DMS79 treated with DMSO at 0.1 percent for 48 hours (cell line): Measurements from ENCODE around the gene BRSK1.
"Not testable (repeated sequence)": the region's sequence is repeated elsewhere in the genome, so short reads cannot be mapped to it uniquely, and the experiment has no call there.

Source experiments
- DNase-seq: peaks from one replicate; lab custom pipeline; 2025; lab: John Stamatoyannopoulos, UW

BRSK1 gene

DNA sequence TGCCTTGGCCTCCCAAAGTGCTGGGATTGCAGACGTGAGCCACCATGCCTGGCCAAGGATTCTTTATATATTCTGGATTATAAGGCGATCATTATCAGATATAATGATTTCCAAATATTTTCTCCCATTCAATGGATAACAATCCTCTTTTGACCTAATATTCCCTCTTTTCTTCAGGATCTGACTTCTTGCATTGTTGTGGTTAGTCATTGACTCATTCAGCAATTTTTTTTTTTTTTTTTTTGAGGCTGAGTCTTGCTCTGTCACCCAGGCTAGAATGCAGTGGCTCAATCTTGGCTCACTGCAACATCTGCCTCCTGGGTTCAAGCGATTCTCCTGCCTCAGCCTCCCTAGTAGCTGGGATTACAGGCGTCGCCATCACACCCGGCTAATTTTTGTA is 46.0 kb downstream of the BRSK1 start:
- not testable (repeated sequence) for DNase-seq

- peak; percentile 37 for DNase-seq
Observed at GRCh38 chr19:55333870-55334269, 50.1 kb downstream of the BRSK1 start.

DNA sequence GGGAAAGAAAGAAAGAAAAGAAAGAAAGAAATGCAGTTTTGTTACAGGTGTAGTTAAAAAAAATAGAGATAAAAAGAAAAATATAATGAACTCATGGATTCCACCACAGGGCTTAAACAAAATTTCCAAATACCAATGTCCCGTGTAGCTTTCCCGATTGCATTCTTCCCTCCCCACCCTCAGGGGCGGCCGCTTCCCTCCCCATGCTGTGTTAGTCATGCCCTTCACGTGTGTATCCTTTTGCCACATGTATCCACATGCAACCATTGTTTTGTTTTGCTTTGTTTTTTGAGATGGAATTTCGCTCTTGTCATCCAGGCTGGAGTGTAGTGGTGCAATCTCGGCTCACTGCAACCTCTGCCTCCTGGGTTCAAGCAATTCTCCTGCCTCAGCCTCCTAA is 52.3 kb downstream of the BRSK1 start:
- DNase-seq, result no peak

- DNase-seq, result peak; percentile 100
Observed at GRCh38 chr19:55339105-55339888, 55.5 kb downstream of the BRSK1 start, which contains the start of gene KMT5C. Gene KMT5C (plus strand): TSS chr19:55339876. CDS start chr19:55341937, 2,061 bp downstream.

GRCh38 chr19:55339889-55340783 is 56.3 kb downstream of the BRSK1 start:
- DNase-seq, result peak; percentile 35

- no peak for DNase-seq
Observed at GRCh38 chr19:55340784-55341147, 57.0 kb downstream of the BRSK1 start.

DNA sequence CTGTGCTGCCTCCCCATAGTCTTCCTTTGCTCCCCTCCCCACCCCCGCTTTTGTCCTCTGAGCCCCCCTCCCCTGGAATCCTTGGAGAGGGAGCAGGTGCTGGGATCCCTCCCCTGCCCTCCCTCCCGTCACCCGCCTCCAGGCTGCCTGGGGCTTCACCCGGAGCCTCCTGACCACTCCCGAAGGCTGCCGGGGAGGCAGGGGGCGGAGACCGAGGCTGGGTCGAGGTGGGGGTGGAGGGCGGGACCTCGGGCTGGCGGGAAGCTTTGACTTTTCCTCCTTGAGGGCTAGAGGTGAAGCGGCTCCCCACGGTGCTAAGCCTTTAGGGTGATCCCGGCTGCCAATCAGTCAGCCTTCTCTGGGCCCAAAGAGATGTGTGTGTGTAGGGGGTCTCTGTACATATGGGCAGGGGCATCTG is 57.4 kb downstream of the BRSK1 start:
- DNase-seq, result peak; percentile 66

- DNase-seq, result no peak
Observed at GRCh38 chr19:55341595-55342531, 58.1 kb downstream of the BRSK1 start.

DNA sequence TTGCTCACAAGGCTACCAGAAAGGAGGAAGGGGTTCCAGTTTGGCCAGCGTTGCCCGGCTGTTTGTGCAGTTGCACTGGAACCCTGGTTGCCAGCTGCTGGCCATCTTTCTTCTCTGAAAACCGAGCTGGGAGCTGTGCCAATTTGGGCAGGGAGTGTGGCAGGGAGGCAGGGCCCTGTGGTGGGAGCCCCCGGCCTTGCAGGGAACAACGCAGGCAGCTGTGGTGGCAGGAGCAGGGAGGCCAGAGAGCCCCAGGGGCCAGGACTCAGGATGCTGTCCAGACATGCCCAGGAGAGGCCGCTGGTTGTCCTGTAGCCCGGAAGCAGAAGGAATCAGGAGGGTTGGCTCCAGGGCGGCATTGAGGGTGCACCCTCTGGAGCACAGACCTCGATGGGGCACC is 60.6 kb downstream of the BRSK1 start:
- DNase-seq, result peak; percentile 85

DNA sequence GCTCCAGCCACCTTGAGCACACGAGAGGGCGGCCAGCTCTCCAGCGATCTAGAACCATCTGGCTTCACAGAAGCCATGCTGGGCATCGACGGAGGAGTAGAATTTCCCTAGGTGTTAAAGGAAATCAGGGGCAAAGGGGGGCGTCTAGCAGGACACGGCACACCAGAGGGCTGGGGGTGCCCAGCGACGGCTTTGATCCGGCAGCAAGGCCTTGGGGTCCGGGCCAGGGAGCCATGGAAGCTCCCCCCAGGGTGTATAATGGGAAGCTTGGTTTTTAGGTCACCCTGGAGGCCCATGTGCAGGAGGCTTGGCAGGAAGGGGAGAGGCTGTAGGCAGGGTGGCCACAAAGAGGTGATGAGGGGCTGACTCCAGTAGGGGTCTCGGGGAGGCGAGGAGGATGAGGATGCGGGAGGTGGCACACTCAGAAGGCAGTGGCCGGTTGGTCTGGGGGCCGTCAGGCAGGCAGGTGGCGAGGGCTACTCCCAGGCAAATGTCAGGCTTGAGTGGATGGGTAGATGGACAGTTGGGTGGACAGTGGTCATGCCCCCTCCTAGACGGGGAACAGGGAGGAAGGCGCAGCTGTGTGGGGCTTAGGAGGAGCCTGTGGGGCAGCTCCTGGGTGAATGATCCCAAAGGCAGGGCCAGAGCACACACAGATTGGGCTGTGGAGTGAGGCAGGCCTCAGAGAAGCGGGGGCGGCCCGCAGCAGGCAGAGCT is 61.5 kb downstream of the BRSK1 start:
- DNase-seq, result no peak

DNA sequence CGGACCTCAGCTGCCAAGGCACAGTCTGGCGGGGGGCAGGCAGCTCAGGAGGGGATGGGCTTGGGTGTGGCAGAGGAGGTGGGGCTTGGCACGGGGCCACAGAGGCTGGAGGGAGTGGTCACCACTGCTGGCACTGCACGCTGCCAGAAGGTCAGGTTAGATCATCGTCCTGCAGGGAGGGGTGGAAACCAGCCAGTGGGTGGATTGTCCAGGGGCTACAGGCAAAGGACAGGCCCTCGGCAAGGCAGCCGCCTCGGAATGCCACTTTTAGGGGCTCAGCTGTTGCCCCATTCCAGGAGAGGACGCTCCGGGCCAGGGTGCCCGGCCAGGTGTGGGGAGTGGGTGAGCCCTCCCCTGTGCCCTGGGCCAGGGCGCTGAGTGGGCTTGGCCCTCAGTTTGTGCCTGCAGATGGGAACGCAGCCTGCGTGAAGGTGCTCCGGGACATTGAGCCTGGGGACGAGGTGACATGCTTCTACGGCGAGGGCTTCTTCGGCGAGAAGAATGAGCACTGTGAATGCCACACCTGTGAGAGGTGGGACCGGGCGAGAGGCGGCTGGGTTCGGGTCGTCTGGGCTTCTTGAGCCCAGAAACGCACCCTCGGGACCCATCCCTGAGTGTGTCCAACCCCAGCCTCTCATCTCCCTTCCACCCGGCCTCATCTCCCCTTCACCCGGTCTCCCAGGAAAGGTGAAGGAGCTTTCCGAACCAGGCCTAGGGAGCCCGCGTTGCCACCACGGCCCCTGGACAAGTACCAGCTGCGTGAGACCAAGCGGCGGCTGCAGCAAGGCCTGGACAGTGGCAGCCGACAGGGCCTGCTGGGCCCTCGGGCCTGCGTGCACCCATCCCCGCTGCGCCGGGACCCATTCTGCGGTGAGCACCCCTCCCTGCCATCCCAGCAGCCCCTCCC is 62.3 kb downstream of the BRSK1 start:
- DNase-seq, result no peak

DNA sequence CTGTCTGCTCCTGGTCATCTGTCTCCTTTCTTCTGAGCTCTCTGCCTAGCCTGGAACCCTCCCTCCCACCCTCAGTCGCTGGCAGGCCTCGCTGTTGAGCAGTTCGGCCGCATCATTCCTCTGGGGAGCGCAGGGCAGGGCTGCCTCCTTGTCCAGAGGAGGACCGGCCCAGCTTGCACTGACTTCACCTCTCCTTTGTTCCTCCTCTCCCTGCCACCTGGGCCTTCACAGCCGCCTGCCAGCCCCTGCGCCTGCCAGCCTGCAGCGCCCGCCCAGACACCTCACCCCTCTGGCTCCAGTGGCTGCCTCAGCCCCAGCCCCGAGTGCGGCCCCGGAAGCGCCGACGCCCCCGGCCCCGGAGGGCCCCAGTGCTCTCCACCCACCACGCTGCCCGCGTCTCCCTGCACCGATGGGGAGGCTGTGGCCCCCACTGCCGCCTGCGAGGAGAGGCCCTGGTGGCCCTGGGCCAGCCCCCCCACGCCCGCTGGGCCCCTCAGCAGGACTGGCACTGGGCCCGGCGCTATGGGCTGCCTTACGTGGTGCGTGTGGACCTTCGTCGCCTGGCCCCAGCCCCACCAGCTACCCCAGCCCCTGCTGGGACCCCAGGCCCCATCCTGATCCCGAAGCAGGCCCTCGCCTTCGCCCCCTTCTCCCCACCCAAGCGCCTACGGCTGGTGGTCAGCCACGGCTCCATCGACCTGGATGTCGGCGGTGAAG is 63.1 kb downstream of the BRSK1 start:
- DNase-seq, result no peak

- no peak for DNase-seq
Observed at GRCh38 chr19:55347442-55348009, 63.7 kb downstream of the BRSK1 start.

- peak; percentile 82 for DNase-seq
Observed at GRCh38 chr19:55348317-55349034, 64.7 kb downstream of the BRSK1 start.

- no peak for DNase-seq
Observed at GRCh38 chr19:55350620-55351315, 67.0 kb downstream of the BRSK1 start.

DNA sequence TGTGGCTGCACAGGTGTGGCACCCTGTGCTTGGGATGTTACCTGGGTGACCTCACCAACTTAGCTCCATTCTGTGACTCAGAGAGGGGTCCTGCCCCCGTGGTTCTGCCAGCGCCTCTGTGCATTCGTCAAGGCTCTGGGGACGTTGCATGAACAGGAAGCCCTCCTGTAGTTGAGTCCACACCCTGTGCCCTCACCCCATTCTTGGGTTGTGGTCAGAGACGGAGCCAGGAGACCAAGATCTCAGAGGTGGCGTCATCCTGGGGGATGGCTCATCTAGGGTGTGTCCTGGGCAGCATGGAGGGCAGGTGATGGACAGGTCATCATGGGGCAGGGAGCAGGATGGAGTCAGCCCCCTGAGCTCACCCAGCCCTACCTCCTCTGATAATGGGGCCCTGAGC is 68.2 kb downstream of the BRSK1 start:
- DNase-seq, result no peak

- no peak for DNase-seq
Observed at GRCh38 chr19:55352549-55353145, 68.8 kb downstream of the BRSK1 start.
